Fibroblast of pulmonary artery (primary cell): Measurements from ENCODE around the gene UMAD1.

ENCODE experiments used
- DNase-seq: peaks from one replicate; pipeline ENCODE4 v3.0.0-alpha.2; 2010; ENCODE audit warnings: low read depth
- H3K4me3 ChIP-seq: replicated peaks from 2 replicates; pipeline ENCODE4 v1.5.1; 2011; ENCODE audit warnings: low read depth, mild to moderate bottlenecking, control low read depth, low read length, moderate library complexity
- TF ChIP-seq, protein P1 (sequence below): IDR thresholded peaks from 2 replicates; pipeline ENCODE4 v1.5.1; 2011; ENCODE audit warnings: mild to moderate bottlenecking, control low read depth, low read length, inconsistent platforms; ENCODE audit errors: missing control alignments

Gene UMAD1

DNA sequence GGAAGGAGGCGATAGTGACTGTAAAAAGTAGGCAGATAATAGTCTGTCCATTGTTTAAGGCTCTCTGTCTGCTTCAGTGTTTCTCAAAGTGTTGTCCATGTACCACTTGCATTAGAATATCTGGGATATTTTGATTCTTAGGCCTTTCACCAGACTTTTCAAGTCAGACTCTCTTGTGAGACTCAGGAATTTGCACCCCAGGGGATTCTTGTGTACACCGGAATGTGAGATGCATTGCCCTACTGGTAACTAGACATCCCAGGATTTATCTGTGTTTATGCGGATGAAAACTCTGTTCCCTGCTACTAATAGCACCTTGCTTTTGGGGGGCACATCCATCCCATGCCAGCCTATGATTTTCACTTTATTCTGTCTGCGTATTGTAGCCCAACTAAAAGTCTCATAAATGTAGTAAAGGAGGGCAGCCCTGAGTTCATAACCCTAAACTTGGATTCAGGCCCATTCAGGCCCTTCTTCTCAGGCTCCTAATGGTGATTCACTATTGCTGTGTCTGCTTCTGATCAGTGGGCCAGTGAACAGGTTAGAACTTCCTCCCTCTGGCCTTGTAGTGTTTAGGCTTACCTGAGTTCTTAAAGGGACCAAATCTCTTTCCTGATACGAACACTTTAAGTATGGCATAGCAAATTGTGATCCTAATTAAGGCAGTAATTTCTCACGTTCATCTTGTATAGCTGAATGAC lies 149.6 kb downstream of the UMAD1 start:
- no peak for DNase-seq
- no peak overlapping the region for H3K4me3 ChIP-seq
- TF ChIP-seq, protein P1, sequence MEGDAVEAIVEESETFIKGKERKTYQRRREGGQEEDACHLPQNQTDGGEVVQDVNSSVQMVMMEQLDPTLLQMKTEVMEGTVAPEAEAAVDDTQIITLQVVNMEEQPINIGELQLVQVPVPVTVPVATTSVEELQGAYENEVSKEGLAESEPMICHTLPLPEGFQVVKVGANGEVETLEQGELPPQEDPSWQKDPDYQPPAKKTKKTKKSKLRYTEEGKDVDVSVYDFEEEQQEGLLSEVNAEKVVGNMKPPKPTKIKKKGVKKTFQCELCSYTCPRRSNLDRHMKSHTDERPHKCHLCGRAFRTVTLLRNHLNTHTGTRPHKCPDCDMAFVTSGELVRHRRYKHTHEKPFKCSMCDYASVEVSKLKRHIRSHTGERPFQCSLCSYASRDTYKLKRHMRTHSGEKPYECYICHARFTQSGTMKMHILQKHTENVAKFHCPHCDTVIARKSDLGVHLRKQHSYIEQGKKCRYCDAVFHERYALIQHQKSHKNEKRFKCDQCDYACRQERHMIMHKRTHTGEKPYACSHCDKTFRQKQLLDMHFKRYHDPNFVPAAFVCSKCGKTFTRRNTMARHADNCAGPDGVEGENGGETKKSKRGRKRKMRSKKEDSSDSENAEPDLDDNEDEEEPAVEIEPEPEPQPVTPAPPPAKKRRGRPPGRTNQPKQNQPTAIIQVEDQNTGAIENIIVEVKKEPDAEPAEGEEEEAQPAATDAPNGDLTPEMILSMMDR, result no peak

DNA sequence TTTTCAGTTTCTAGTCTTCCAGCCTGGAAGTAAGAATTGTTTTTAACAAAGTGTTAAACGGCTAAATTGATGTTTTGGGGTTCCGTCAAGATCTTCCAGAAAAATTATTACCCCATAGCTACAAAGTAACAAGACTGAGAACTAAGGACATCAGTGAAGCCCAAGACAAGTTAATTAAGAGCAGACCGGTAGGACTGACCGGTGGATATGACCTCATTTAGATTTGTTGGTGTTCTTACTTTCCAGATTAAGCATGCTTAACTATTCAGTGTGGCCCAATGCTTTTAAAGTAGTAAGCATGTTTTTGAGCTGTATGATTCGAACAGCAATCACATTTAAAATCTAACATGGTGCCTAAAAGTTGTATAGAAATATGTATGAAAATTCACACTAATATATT lies 151.0 kb downstream of the UMAD1 start:
- no peak overlapping the region for H3K4me3 ChIP-seq
- no peak for DNase-seq
- TF ChIP-seq, protein P1, result no peak

DNA sequence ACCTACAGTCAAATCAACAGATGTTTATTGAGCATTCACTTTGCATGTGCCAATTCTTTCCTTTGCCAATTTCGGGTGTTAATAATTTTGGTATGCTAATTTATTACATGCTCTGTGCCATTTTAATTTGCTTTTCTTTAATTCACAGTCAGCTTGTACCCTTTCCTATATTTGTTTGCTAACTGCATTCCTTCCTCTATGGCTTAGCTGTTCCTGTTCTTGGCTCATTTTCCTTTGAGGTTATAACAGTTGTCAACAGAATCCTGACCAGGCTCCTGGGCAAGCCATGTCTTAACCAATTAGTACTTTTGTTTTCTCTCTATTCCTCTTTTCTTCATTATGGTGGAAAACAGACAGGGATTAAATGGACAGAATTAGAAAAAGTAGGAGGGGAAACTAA lies 151.5 kb downstream of the UMAD1 start:
- H3K4me3 ChIP-seq, result no peak overlapping the region
- no peak for DNase-seq
- TF ChIP-seq, protein P1, result no peak

DNA sequence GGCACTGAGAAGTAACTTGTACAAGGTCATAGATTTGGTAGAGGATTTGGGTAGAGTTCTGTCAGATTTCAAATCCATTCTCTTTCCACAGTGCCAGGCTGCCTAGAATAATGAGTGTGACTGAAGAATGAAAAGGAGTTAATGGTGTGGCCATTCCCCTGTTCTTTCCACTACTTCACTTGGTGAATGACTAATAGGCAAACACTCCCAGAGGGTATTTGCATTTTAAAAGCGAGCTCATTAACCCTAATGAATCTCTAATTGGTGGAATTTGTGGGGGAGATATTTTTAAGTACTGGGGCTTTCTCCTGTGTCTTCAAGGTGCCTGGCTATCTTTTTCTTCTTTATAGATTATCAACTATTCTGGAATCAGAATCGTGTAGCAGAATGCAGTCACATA lies 152.7 kb downstream of the UMAD1 start:
- DNase-seq, result no peak
- H3K4me3 ChIP-seq, result no peak overlapping the region
- TF ChIP-seq, protein P1, result no peak

DNA sequence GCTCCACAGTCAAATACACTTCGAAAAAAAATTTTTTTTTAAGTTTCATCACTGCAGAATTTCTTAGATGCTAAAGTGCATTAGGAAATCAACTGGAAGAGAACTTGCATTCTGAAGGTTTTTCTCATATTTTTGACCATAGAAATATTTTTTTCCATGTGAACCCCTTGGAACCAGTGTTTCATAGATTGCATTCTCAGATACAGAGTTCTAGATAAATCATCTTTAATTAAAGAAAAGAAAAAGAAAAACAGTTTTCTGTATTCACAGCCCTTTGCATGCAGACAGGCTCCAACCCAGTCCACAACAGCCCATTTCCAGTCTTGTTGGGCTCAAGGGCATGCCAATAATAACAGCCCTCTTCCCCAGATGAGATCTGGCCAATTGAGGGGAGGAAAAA lies 153.4 kb downstream of the UMAD1 start:
- no peak for DNase-seq
- H3K4me3 ChIP-seq, result no peak overlapping the region
- TF ChIP-seq, protein P1, result no peak

DNA sequence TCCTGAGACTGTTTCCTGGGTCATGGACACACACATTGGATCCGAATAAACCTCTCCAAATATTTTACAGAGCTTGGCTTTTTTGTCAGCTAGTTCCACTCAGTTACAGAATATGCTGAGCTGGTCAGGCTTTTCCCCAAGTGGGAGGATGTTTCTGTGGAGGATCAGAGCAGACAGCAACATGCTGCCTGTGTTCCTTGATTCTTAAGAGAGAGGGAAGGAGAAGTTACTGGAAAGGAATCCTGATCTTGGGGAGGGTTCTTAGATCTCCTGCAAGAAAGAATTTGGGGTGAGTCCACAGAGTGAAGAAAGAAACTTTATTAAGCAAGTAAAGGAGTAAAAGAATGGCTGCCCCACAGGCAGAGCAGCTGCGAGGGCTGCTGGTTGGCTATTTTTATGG lies 154.7 kb downstream of the UMAD1 start:
- H3K4me3 ChIP-seq, result no peak overlapping the region
- no peak for DNase-seq
- TF ChIP-seq, protein P1, result no peak

DNA sequence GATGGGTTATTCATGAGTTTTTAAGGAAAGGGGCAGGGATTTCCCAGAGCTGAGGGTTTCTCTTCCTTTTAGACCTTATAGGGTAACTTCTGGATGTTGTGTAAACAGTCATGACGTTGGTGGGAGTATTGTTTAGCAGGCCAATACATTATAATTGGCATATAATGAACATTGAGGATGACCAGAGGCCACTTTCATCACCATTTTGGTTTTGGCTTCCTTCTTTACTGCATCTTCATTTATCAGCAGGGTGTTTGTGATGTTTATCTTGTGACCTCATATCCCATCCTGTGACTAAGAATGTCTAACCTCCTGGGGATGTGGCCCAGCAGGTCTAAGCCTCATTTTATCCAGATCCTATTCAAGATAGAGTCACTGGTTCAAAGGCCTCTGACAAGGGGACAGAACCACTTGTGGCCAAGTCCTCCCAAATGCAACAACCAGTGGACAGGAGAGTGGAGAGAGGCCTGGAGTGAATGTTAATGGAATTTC lies 155.1 kb downstream of the UMAD1 start:
- DNase-seq, result peak; percentile 41
- TF ChIP-seq, protein P1, result no peak
- H3K4me3 ChIP-seq, result no peak overlapping the region
